Erythroblast (primary cell): ENCODE data around the gene LSAMP.

Experiments used
- DNase-seq, 2 experiments: peaks; one replicate each; lab custom pipeline; 2025; lab: John Stamatoyannopoulos, UW
- GATA1 ChIP-seq: IDR thresholded peaks from 2 replicates; pipeline ENCODE4 v1.6.1; 2011; ENCODE audit warnings: low read depth, mild to moderate bottlenecking, control low read depth, low read length, moderate library complexity
- POLR2A ChIP-seq: IDR thresholded peaks from 2 replicates; pipeline ENCODE4 v1.6.1; 2011; ENCODE audit warnings: mild to moderate bottlenecking, low read length

The LSAMP gene

DNA sequence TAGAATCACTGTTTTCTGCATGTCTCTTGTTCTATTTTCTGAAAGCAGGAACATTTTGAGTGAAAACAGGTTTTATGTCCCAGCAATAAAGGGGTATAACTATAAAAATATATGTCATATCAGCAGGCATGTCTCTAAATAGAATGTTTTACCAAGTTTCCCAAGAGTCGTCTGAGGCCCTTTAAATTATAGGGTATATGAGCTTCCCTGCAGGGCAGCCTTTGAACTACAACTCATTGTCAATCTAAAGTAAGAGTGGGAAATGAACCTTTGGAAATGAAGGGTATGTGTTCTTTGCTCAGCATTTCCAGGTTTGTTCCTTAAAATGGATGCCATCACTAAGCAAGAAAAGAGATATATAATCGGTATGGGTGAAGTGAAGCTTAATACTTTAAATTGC lies 138.6 kb downstream of the LSAMP start:
- no peak for DNase-seq
- TF ChIP-seq GATA1 (no peak), POLR2A (no peak)

DNA sequence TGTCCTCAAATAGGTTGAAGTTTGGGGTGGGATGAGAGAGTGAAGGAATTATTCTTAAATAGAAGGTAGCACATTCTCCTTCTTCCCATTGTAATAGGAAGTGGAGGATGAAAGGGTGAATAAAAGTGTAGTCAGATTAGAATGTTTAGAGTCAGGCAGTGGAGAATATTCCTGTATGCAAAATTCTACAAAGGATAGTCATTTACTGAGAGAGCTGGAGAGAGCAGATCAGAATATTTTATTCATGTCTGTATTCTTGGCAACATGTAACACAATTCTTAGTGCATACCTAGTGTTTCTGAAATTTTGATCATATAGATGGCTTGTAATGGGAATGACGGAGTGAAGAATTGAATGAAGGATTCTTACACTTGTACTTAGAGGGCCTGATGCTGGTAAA lies 139.1 kb downstream of the LSAMP start:
- DNase-seq, result no peak
- TF ChIP-seq GATA1 (no peak), POLR2A (no peak)

DNA sequence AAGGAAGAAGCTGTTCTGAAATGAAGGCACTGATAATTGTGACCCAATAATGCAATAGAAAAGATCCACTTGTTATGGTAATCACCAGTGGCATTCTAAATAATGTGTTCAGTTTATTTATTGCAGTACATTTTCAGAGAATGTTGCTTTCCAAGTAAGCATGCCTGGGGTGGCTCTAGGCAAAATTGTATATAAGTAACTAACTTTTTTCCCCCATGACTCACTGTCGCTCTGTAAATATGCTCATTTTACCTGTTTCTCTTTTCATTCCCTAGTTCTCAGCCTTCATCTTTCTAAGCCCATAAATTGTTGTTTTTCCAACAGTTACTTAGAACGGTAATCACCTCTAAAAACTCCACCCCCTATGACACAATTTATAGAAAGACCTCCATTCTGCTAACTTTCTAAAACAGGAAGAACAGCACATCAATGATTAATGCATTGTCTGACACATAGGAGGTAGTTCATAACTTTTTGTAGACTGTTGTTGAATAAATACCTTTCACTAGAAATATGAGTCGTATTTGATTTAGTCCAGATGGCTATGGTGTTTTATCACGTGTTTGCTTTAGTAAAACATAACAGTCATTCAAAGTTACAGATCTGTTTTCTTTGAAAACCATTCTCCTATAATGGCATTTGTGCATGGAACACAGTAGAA lies 143.1 kb downstream of the LSAMP start:
- TF ChIP-seq GATA1 (no peak), POLR2A (no peak)
- DNase-seq, result no peak

DNA sequence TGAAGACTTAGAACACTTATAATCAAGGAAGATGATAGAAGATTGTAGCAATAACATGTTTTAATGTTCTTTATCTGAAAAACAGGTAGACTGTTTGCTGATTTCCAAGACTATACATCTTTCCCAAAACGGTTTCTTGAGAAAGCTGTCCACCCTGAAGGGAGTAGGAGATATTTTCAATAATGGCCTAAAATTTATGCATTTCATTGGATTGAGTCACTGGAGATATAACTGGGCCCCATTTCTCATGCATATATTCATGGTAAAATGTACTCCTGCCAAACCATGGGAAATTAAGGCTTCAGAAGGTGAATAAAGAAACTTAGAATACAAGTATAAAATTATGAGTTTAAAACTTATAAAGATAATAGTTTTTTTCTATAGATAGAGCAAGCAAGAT lies 143.9 kb downstream of the LSAMP start:
- TF ChIP-seq GATA1 (no peak), POLR2A (no peak)
- DNase-seq, result no peak

DNA sequence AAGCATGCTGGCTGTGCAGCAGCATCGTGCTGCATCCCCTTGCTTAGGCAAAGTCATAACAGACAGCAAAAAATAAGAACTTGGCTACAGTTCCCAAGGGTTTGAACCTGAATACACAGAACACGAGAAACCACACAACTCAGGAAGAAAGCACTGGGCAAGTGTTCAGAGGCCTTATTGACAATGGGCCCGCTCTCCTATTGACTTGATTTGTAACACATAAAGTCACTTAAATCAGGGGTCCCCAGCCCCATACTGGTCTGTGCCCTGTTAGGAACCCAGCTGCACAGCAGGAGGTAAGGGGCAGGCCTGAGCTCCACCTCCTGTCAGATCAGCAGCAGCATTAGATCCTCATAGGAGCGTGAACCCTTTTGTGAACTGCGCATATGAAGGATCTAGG lies 145.1 kb downstream of the LSAMP start:
- DNase-seq, result no peak
- TF ChIP-seq POLR2A, result no peak

DNA sequence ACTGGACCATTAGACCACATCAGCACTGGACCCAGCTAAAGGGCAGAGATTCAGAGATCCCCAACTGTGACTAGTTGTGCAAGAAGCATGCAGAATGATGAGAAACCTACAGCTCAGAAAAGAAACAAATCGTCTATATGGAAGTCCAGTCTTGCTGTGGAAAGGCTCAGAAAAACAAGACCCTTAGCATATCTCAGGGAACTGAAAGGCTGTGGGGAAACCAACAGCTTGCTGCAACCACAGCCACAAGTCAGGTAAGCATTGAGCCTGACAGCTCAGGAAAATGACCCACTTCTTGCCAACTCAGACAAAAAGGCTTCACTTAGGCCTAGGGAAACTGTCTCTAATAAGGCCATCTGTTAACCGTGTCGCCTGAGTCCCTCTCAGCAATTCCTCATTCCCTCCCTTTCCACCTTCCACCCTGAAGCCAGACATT lies 145.6 kb downstream of the LSAMP start:
- TF ChIP-seq POLR2A, result no peak
- TF ChIP-seq GATA1, result no peak
- DNase-seq, result no peak

DNA sequence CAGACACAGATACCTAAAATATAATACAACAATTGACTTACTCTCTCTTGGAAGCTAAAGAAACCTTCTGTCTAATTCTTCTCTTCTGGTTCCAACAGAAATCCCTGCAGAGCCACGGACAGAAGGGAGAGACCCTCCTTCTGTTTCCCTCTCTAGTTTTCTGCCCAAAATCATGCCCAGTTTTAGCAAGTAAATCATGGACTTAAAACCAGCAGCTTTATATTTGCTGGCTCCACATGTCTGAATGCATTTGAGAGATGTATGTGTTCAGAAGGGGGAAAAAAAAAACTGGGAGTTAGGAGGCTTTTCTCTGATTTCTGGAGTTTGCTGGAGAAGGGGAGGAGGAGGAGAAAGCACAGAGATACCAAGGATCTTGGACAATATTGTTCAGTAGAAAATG lies 147.1 kb downstream of the LSAMP start:
- no peak for TF ChIP-seq POLR2A
- no peak for TF ChIP-seq GATA1
- no peak for DNase-seq

DNA sequence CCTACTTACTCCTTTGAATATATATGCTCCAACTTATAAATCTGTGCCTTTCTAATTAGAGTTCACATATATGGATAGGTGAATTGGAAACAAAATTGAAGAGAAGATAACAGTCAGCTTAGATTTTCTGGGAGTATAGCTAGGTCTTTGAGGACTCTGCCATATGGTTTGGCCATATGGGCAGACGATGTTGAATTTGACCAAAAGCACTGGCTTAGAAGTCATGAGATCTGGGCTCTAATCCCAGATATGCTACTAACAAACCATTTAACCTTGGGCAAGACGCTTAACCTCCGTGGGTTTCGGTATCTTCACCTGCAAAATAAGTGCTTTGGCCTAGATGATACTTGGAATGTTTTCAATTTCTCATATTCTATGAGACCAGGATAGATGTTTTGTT lies 154.1 kb downstream of the LSAMP start:
- no peak for TF ChIP-seq GATA1
- TF ChIP-seq POLR2A, result no peak
- no peak for DNase-seq

DNA sequence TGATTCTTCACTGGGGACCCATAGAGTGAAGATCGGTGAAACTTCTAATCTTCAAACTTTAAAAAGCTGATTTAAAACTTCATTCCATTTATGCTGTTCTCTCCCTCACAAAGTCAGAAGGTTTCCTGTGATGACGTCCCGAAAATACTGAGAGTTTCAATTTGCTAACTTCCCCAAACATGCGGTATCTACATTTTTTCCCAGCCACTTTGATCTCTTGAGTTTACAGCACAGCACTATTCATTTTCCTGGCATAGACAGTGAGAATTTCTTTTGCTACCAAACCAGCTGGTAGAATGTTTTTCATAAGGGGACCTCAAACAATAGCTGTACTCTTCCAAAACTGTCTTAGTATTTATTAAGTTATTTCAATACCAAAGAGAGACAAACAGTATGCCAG lies 156.8 kb downstream of the LSAMP start:
- TF ChIP-seq GATA1, result no peak
- no peak for TF ChIP-seq POLR2A
- DNase-seq, result no peak

DNA sequence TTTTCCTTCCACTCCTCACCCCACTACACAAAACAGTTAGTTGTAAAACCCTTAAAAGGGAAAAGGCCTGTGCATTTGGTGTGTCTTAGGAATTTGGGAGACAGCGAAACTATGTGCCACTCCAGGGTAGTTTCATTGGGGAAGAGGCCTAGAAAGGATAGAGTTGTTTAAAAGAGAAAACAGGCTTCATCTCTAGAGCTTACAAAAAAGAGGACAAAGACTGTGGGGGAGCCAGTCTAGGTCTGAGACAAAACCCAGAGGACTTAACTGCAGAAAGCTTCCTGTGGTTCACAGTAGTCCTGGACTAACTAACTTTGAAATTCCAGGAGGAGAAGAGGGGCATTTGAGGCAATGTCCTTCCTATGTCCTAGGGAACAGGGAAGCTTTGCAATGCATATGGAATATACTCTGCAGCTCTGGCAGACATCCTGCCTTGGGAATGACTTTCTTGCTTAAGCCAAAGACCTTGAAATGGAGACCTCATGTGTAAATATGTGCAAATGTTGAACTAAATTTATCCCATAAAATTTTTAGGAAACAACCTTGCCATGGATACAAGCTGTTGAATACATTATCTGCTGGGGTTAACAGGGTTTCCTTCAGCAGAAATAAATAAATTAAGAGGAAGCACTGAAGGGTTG lies 159.4 kb downstream of the LSAMP start:
- DNase-seq, result no peak
- TF ChIP-seq GATA1 (no peak), POLR2A (no peak)

DNA sequence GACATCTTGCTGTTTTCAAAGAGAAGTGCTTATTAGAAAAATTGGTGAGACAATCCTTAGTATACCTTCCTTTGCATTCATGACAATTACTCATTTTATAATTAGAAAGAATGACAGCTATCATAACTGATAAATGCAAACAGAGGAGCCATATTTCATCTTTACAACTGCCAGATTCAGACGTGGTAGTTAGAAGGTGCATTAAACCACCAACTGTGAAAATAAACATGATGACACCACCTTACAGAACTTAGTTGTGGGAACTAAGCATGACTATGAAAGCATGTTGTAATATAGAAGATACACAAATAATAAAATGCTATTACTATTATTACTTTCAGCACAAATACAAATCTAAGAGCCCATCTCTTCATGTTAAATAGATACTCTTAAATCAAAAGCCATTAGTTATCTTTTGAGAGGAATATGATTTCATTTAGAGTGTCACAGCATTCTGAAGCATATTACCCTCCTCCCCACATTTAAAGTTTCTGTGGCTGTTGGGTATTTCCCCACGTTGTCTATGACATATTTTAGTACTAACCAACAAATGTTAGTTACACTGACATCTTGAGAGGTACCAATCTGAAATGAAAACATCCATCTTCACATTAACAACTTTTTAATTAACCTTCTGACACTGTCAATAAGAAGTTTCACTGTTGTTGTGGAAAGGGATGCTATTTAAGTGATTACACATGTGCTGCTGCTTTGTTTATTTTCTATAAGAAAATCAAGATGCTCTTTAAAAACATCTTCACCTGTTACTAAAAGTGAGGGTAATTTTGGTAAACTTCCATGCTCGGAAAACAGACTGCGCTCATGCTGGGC lies 163.8 kb downstream of the LSAMP start:
- DNase-seq, result no peak
- TF ChIP-seq POLR2A (no peak), GATA1 (no peak)

DNA sequence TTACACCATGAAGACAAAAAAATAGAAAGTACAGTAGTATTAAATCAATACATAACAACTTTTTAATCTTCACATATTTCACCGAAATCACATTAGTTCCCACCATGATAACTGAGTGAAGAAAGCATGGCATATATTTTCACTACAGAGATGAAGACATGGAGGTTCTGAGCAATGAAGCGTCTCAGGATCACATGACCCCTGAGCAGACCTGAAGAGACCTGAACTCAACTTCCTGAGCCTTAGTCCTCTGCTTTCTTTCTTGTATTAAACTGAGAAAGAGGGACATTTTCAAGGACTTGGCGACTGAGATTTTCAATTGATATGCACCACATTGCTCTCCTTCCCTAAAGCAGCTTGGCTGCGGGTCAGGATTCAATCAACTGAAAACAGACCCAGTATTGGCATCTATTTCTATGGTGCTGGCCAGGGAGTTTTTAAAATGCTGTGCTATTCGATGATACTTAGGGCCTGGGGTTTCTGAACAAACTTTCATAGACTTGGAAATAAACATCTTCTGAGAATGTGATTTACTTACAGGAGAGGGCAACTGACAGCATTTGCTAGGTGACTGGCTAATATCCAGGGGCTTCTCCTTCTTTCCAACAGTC lies 165.1 kb downstream of the LSAMP start:
- DNase-seq, result no peak
- TF ChIP-seq GATA1, result no peak
- TF ChIP-seq POLR2A, result no peak

DNA sequence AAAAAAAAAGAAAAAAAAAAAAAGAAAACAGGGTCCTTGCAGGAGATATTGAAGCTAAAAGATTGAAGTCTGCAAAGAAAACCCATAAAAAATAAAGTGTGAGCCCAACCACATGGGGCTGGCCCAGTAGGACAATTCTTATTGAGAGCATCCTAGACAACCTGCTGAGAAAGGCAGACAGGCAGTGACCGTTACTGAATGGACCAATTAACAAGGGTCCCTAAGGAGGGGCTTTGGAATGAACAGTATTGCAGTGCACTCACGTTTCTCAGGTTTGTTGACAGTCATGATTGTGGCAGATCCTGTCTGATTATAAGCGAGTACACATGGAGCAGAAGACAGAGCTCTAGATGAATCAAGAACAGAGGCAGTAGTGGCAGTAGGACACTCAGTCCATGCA lies 168.6 kb downstream of the LSAMP start:
- TF ChIP-seq POLR2A (no peak), GATA1 (no peak)
- no peak for DNase-seq

DNA sequence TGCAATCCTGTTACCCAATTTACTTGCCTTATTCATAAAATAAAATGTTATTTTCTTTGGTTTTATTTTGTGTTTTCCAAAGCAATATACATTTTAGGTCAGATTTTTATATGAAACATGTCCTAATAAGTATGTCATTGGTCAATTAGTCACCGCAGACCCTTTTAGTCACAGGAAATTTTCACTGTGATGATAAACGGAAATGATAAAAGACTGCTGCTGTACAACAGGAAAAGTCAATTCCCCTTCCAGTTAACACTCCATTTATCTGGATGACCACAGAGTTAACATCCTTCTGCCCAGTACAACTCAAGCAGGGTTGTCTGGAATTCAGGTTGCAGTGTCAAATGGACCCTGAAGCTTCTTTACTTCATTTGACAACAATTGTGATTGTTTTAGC lies 175.2 kb downstream of the LSAMP start:
- TF ChIP-seq GATA1 (no peak), POLR2A (no peak)
- DNase-seq, result no peak
